ENCODE measurements around the gene MKRN3.
"Not testable (repeated sequence)": the region's sequence is repeated elsewhere in the genome, so short reads cannot be mapped to it uniquely, and the experiment has no call there.

The MKRN3 gene

DNA sequence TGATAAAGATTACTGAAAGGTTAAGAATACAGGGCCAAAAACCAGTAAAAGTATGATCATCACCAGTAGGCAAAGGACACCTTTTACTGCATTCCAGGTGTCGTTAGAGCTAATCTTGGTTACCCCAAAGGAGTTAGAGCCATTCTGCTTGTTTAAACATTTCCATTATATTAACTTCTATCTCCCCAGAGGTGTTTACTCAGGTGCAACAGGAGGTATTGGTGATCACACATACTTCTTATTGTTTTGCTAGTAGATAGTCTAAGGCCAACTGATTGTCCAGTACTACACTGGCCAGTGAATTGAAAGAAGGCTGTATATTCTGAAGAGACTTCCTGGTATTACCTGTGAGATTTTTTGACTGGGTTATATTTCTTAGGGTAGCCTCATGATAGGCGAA is 22.8 kb downstream of the MKRN3 start:
- no peak for DNase-seq (ENCODE audit: low read depth in 2 of 2)

DNA sequence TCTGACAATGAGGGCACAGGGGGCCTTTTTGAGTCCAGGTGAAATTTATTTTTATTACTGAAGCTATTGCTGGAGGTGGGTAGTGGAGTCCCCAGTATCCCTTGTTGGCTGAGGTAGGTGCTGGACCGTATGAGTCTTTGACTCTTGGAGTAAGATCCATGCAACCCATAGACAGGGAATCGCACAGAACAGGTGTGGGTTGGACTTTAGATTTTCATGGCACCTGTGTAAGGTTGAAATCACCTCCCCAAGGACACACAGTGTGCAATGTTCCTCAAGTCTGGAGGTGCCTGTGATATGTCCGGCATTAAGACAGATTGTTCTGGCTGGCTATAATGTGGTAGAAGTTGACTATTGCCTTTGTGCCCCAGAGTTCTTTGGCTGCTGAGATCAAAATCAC is 23.5 kb downstream of the MKRN3 start:
- no peak for DNase-seq (ENCODE audit: low read depth in 2 of 2)

DNA sequence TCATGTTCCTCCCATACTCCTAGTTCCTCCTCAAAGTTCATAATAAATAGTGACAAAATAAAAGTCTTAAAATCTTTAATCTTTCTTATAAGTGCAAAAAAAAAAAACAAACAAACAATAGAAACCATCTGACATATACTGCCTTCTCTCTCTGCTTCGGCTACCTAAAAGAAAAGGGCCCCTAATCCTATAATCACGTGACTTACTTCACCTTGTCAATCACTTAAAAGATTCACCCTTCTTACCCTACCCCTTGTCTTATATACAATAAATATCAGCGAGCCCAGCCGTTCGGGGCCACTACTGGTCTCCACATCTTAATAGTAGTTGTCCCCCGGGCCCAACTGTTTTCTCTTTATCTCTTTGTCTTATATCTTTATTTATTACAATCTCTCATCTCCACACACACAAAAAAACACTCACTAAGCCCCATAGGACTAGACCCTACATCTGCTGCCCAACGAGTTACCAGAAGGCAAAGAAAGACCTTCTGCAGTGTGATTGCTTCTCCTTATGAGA is 28.8 kb downstream of the MKRN3 start:
- no peak for DNase-seq (ENCODE audit: low read depth in 2 of 2)

DNA sequence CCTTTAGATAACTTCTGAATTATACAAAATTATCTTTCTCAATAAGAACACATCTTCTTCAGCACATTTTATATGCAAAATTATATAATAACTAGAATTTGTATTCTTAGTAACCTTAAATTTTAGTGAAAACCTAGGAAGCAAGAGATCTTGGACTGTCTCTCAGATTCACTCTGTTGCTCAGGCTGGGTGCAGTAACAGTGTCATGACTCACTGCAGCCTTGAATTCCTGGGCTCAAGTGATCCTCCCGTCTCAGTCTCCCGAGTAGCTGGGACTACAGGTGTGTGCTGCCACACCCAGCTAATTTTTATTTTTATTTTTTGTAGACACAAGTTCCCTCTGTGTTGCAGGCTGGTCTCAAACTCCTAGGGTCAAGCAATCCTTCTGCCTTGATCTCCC is 29.9 kb downstream of the MKRN3 start:
- DNase-seq (ENCODE audit: low read depth in 2 of 2): no peak

DNA sequence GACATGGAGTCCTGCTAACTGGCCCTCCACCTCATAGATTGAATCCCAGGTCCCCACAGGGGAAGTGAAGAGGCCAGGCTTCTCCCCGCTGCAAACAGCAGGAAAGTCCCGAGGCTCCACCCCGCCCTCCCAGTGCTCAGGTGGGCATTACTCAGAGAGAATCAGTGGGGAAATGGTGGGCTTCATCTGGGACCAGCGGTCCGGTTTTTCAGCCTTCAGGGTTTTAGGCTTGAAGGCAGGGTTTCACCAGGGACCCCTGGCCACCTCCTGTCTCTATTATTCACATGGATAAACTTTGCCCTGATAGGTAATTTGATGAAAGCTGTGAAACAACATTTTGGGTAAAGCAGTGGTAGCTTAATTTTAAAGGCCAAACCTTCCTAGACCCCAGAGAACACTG is 31.3 kb downstream of the MKRN3 start:
- DNase-seq (ENCODE audit: low read depth in 2 of 2): no peak

DNA sequence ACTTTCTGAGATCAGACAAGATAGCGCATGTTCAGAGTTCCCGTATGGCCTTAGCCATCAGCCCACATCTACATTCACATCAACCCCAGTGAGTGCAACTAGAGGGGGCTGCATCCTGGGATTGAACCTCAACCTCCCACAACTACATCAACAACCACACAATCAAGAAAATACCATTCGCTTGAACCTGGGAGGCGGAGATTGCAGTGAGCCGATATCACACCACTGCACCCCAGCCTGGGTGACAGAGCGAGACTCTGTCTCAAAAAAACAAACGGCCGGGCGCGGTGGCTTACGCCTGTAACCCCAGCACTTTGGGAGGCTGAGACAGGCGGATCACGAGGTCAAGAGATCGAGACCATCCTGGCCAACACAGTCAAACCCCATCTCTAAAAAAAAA is 31.8 kb downstream of the MKRN3 start:
- not testable (repeated sequence) for DNase-seq (ENCODE audit: low read depth in 2 of 2)

DNA sequence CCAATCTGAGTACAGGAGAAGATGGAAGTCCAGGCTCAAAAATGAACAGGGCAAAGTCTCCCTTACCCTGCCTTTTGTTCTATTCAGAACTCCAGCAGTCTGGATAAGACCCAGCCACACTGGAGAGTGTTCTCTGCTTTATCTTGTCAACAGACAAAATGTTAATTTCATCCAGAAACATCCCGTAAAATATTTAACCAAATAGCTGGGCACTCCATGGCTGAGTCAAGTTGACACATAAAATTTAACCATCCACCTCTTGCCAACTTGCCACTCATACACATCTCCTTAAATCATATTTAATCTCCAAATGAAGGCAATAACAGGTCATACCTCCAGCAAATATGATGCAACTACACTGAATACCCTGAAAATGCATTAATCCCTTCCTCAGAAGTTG is 33.6 kb downstream of the MKRN3 start:
- no peak for DNase-seq (ENCODE audit: low read depth in 2 of 2)

DNA sequence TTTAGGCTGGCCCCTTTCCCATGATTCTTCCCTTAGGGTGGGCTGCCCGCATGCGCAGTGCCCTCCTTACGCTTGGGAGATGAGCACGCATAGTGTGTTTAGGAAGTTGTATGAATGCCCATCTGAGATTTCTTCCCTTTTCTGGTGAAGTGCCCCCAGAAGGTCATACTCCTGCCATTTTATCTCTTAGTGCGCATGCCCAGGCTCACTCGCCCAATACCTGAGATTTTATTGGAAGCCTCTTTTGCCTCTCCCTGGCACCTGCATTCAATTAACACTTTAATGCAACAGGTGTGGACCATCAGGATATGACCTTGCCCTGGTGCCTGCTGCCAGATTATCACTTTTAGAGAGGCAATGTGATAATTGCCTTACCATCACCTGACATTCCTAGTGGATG is 36.6 kb downstream of the MKRN3 start:
- no peak for DNase-seq (ENCODE audit: low read depth in 2 of 2)

DNA sequence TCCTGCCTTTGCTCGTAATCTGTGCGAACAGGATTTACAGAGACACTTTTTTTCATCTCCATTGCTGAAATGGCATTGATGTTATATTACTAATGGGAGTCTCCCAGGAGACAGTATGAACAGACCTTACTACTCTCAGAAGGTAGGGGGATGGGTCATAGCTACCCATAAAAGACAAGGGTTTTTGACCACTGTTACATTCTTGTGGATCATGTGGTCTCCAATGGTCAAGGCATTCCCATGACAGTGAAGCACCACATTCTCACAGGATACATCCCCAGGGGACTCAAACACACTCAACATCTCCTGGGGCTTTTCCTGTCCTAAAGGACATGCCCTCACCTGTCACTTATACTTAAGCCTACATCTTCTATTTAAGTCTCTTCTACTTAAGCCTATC is 40.8 kb downstream of the MKRN3 start:
- DNase-seq (ENCODE audit: low read depth in 2 of 2): no peak

DNA sequence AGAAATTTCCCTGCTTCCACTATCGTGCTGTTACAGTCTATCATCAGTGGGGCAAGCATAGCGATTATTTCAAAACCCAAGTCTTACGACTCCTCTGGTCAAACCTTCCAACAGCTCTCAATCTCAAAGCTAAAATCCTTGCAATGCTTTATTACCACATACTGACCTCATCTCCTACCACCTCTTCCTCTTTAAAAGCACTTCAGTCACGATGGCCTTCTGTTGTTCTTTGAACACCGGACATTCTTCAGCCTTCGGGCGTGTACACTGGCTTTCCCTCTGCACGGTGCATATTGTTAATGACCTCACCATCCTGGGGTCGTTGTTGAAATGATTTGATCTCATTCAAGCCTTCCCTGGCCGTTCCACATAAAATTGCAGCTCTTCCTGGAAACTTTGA is 51.1 kb downstream of the MKRN3 start:
- no peak for DNase-seq (ENCODE audit: low read depth in 2 of 2)
